HCT116 (cell line): ENCODE data around the gene TNFRSF19. TPM values are rescaled to one million over a fixed set of nuclear protein-coding genes. Genes with fewer than 3 reads are reported as not detected.

Experiments
- ATAC-seq: fragments of 200-7000 bp; cut with Tn5 transposase; 2 replicates; pipeline ENCODE4 v1.9.1; 2020; ENCODE audit warnings: mild to moderate bottlenecking, moderate library complexity
- BruUV-seq: library from RNA; stranded (reverse); fragments of 400-500 nt; replicated peaks from 2 replicates; lab custom pipeline; 2021; lab: Mats Ljungman, UMichigan
- CTCF ChIA-PET: fragments of 300-600 bp; sonication (Branson Sonifier 250); formaldehyde crosslinking; loops from one replicate; lab custom pipeline; 2021; ENCODE audit warnings: antibody characterized with exemption; lab: Charles Lee
- POLR2A ChIA-PET: fragments of 300-600, 350-600 bp; sonication (Branson Sonifier 250); formaldehyde crosslinking; loops from one replicate; lab custom pipeline; 2021; ENCODE audit warnings: antibody characterized with exemption; lab: Charles Lee
- RAD21 ChIA-PET, 2 experiments: fragments of 300-600 bp; sonication (Branson Sonifier 250); formaldehyde crosslinking; loops; one replicate each; lab custom pipeline; 2023; ENCODE audit warnings: low total read pairs in 2 of 2; ENCODE audit not compliant: uncharacterized antibody in 2 of 2, unreplicated experiment in 2 of 2, low non-redundant PET in 1 of 2; lab: Charles Lee
- DNase-seq: peaks from one replicate; pipeline ENCODE4 v3.0.0-alpha.2; 2010; ENCODE audit warnings: low read depth, low spot score
- H2AFZ ChIP-seq: fragments of 200-600 bp; shearing (Covaris generic), sonication (generic); 2 replicates; pipeline ENCODE4 v1.6.1; 2017; ENCODE audit warnings: low read depth, mixed run types, mixed read lengths, antibody characterized with exemption, low read length; ENCODE audit not compliant: poor library complexity, severe bottlenecking
- H3K27ac ChIP-seq: 2 replicates; pipeline ENCODE4 v1.5.1; 2012; ENCODE audit warnings: low read depth, low read length
- H3K27me3 ChIP-seq: fragments of 200-600 bp; sonication (generic); 2 replicates; pipeline ENCODE4 v1.6.1; 2016; ENCODE audit warnings: mixed run types, low read length, mixed read lengths; ENCODE audit not compliant: insufficient read depth
- H3K36me3 ChIP-seq, 2 experiments: fragments of 200-500 bp in 1 of 2; fragments of 200-600 bp in 1 of 2; sonication (Bioruptor generic) in 1 of 2; sonication (generic) in 1 of 2; 2 replicates each; pipeline versions ENCODE4 v1.5.1 to v1.6.1; 2014 to 2016; ENCODE audit warnings: low read length in 2 of 2, inconsistent platforms in 1 of 2, mixed read lengths in 1 of 2, mixed run types in 1 of 2; ENCODE audit not compliant: insufficient read depth in 2 of 2, control insufficient read depth in 1 of 2
- H3K4me1 ChIP-seq, 2 experiments: fragments of 200-600 bp in 1 of 2; sonication (generic) in 1 of 2; 2 replicates each; pipeline versions ENCODE4 v1.5.1 to v1.6.1; 2012 to 2017; ENCODE audit warnings: low read length in 2 of 2, inconsistent platforms in 1 of 2, mild to moderate bottlenecking in 1 of 2, mixed read lengths in 1 of 2, mixed run types in 1 of 2, moderate library complexity in 1 of 2; ENCODE audit not compliant: insufficient read depth in 2 of 2, control insufficient read depth in 1 of 2
- H3K4me2 ChIP-seq: fragments of 200-600 bp; sonication (generic); 2 replicates; pipeline ENCODE4 v1.6.1; 2017; ENCODE audit warnings: mixed run types, low read length, mixed read lengths
- H3K4me3 ChIP-seq, 2 experiments: fragments of 200-600 bp in 1 of 2; sonication (generic) in 1 of 2; replicated peaks in 1 of 2; 2 replicates each; pipeline ENCODE4 v1.5.1; 2011 to 2016; ENCODE audit warnings: low read length in 2 of 2, control low read depth in 1 of 2, low read depth in 1 of 2, mild to moderate bottlenecking in 1 of 2, mixed read lengths in 1 of 2, mixed run types in 1 of 2
- H3K79me2 ChIP-seq: fragments of 200-600 bp; sonication (generic); 2 replicates; pipeline ENCODE4 v1.6.1; 2017; ENCODE audit warnings: mild to moderate bottlenecking, mixed run types, low read length, moderate library complexity, mixed read lengths; ENCODE audit not compliant: insufficient read depth
- H3K9ac ChIP-seq: fragments of 200-600 bp; sonication (generic); 2 replicates; pipeline ENCODE4 v1.6.1; 2016; ENCODE audit warnings: low read length, mixed read lengths
- H3K9me2 ChIP-seq: fragments of 200-600 bp; sonication (generic), shearing (Covaris generic); 2 replicates; pipeline ENCODE4 v1.6.1; 2017; ENCODE audit warnings: mixed run types, mild to moderate bottlenecking, moderate library complexity; ENCODE audit not compliant: insufficient read depth
- H3K9me3 ChIP-seq, 2 experiments: fragments of 200-500 bp in 1 of 2; fragments of 200-600 bp in 1 of 2; sonication (Bioruptor generic) in 1 of 2; sonication (generic) in 1 of 2; 2 replicates each; pipeline ENCODE4 v1.6.1; 2014 to 2017; ENCODE audit warnings: low read length in 2 of 2, mixed read lengths in 2 of 2, inconsistent platforms in 1 of 2, low read depth in 1 of 2, mild to moderate bottlenecking in 1 of 2, mixed run types in 1 of 2, moderate library complexity in 1 of 2; ENCODE audit not compliant: control insufficient read depth in 1 of 2, insufficient read depth in 1 of 2
- H4K20me1 ChIP-seq: fragments of 200-600 bp; sonication (generic), shearing (Covaris generic); 2 replicates; pipeline ENCODE4 v1.6.1; 2017; ENCODE audit warnings: mixed run types, mild to moderate bottlenecking, moderate library complexity; ENCODE audit not compliant: insufficient read depth
- CTCF ChIP-seq, 3 experiments: fragments of 200-600 bp in 1 of 3; sonication (generic) in 1 of 3; IDR thresholded peaks in 2 of 3; conservative IDR thresholded peaks in 1 of 3; 2 replicates each; pipeline ENCODE4 v1.5.1; 2012 to 2017; ENCODE audit warnings: low read depth in 2 of 3, low read length in 2 of 3, antibody characterized with exemption in 1 of 3, borderline replicate concordance in 1 of 3, control low read depth in 1 of 3, mild to moderate bottlenecking in 1 of 3, mixed read lengths in 1 of 3, mixed run types in 1 of 3, moderate library complexity in 1 of 3; ENCODE audit not compliant: insufficient read depth in 1 of 3
- JUND ChIP-seq: IDR thresholded peaks from 2 replicates; pipeline ENCODE4 v1.6.1; 2012
- MAX ChIP-seq: IDR thresholded peaks from 2 replicates; pipeline ENCODE4 v1.6.1; 2012
- POLR2A ChIP-seq: IDR thresholded peaks from 2 replicates; pipeline ENCODE4 v1.7.0; 2011; ENCODE audit warnings: borderline replicate concordance; ENCODE audit not compliant: insufficient read depth, insufficient read length; ENCODE audit errors: extremely low read depth
- ZFX ChIP-seq: fragments of 450-650 bp; IDR thresholded peaks from 2 replicates; pipeline ENCODE4 v1.6.1; 2017
- intact Hi-C: fragments of 100-400 bp; cut with micrococcal nuclease; formaldehyde crosslinking; loops from 2 replicates; pipeline ENCODE4 v1.10.0; 2022
- total RNA-seq: library from RNA; stranded (reverse); gene quantifications from one replicate; pipeline ENCODE4 v1.2.1, GENCODE V29; 2021; ENCODE audit not compliant: unreplicated experiment

TNFRSF19 gene
- total RNA-seq, 1 experiment from 2014 or later, result 1.1 TPM

- Histone ChIP-seq H3K4me2 (no peak overlapping the region), H3K27me3 (no peaks in the 10 kb centered on the region), H3K79me2 (no peaks in the 10 kb centered on the region), H3K9me3 (no peaks in the 10 kb centered on the region), H2AFZ (no peak overlapping the region), H3K4me3 (no peak overlapping the region), H3K36me3 (no peaks in the 10 kb centered on the region), H3K27ac (no peak overlapping the region), H3K4me1 (no peaks in the 10 kb centered on the region), H3K9me2 (no peaks in the 10 kb centered on the region), H4K20me1 (no peaks in the 10 kb centered on the region), H3K9ac (no peak overlapping the region)
- DNase-seq, result no peak
- ATAC-seq, result no peak
- RAD21 ChIA-PET, result no interaction called here
- no peak for TF ChIP-seq CTCF (IDR thresholded peaks at IDR 0.05 in 2 of 3, conservative IDR thresholded peaks at IDR 0.05 in 1 of 3; ENCODE audit: borderline replicate concordance in 1 of 3, insufficient read depth in 1 of 3, low read depth in 2 of 3, low read length in 2 of 3)
- no peak for TF ChIP-seq ZFX
- BruUV-seq, result no TSS peak
- CTCF ChIA-PET, result no interaction called here
- intact Hi-C loops, result no loop called here
- POLR2A ChIA-PET, result no interaction called here
These were observed 36.1 kb upstream of the TNFRSF19 start for GRCh38 chr13:23534090-23534489.

GRCh38 chr13:23541221-23541824 lies 28.9 kb upstream of the TNFRSF19 start:
- H3K36me3 ChIP-seq, result no peaks in the 10 kb centered on the region
- ChIA-PET CTCF (no interaction called here), POLR2A (interaction anchor here (0.6 kb wide), 1 partner anchor 32 kb away, joined by 3 read pairs; no protein-coding TSS in a partner anchor), RAD21 (no interaction called here)
- no peak overlapping the region for H2AFZ ChIP-seq
- no peak overlapping the region for H3K27ac ChIP-seq
- H3K4me1 ChIP-seq, result no peaks in the 10 kb centered on the region
- no peaks in the 10 kb centered on the region for H3K79me2 ChIP-seq
- intact Hi-C loops, result no loop called here
- no peaks in the 10 kb centered on the region for H4K20me1 ChIP-seq
- BruUV-seq, result no TSS peak
- H3K9me2 ChIP-seq, result no peaks in the 10 kb centered on the region
- H3K4me3 ChIP-seq, result no peak overlapping the region
- H3K27me3 ChIP-seq, result no peaks in the 10 kb centered on the region
- no peak for ATAC-seq
- no peak overlapping the region for H3K4me2 ChIP-seq
- no peaks in the 10 kb centered on the region for H3K9me3 ChIP-seq
- H3K9ac ChIP-seq, result no peak overlapping the region
- TF ChIP-seq POLR2A (no peak), JUND (no peak), MAX (no peak)
- DNase-seq, result no peak
